SU-DHL-6 (cell line): ENCODE measurements around the gene TRIM6.

ENCODE experiments used
- CTCF ChIP-seq: fragments of 200-600 bp; sonication (generic); IDR thresholded peaks from one replicate; pipeline ENCODE4 v1.5.1; 2017; ENCODE audit warnings: antibody characterized with exemption, mild to moderate bottlenecking, low read length, moderate library complexity; ENCODE audit not compliant: insufficient read depth, poor library complexity, severe bottlenecking
- EZH2phosphoT487 ChIP-seq: fragments of 200-600 bp; sonication (generic), shearing (Covaris generic); conservative IDR thresholded peaks from 2 replicates; pipeline ENCODE4 v1.6.1; 2018; ENCODE audit warnings: mild to moderate bottlenecking, antibody characterized with exemption, low read length, moderate library complexity, mixed read lengths

- TF ChIP-seq CTCF (peak; percentile 70), EZH2phosphoT487 (no peak)
Observed at GRCh38 chr11:5611627-5612026, 15.2 kb downstream of the TRIM6 start.
